Measurements from ENCODE around the gene ATG2A.

The ATG2A gene

GRCh38 chr11:64954201-64954600 lies 37.2 kb upstream of the ATG2A start:
- TF ChIP-seq GABPA (IDR thresholded peaks at IDR 0.05; ENCODE audit: low read depth) (no peak), SPI1 (IDR thresholded peaks at IDR 0.05; ENCODE audit: borderline replicate concordance, low read depth) (no peak), CTCF (IDR thresholded peaks at IDR 0.05; ENCODE audit: insufficient read depth, low read length) (no peak), REST (IDR thresholded peaks at IDR 0.05; ENCODE audit: insufficient replicate concordance, low read depth) (no peak), POLR2AphosphoS5 (IDR thresholded peaks at IDR 0.05; ENCODE audit: low read depth) (no peak)
- DNase-seq (ENCODE audit: low read depth in 1 of 2, low spot score in 1 of 2), result no peak
- H3K27ac ChIP-seq (replicated peaks), result no peak overlapping the region
- peaks cover 2% of the 10 kb centered on the region for H3K27me3 ChIP-seq (ENCODE audit: insufficient read depth, poor library complexity, severe bottlenecking)
- H3K4me3 ChIP-seq (replicated peaks; ENCODE audit: insufficient read depth, low read length), result no peak overlapping the region

GRCh38 chr11:64951529-64951928 lies 34.5 kb upstream of the ATG2A start:
- Histone ChIP-seq H3K27me3 (ENCODE audit: insufficient read depth, poor library complexity, severe bottlenecking) (peaks cover 2% of the 10 kb centered on the region), H3K27ac (replicated peaks) (no peak overlapping the region), H3K4me3 (replicated peaks; ENCODE audit: insufficient read depth, low read length) (no peak overlapping the region)
- DNase-seq (ENCODE audit: low read depth in 1 of 2, low spot score in 1 of 2), result no peak
- TF ChIP-seq POLR2AphosphoS5 (IDR thresholded peaks at IDR 0.05; ENCODE audit: low read depth), result no peak

- no peak overlapping the region for H3K4me3 ChIP-seq (replicated peaks; ENCODE audit: insufficient read depth, low read length)
- H3K27me3 ChIP-seq (ENCODE audit: insufficient read depth, poor library complexity, severe bottlenecking), result peaks cover 9% of the 10 kb centered on the region
- no peak overlapping the region for H3K27ac ChIP-seq (replicated peaks)
- TF ChIP-seq CTCF (IDR thresholded peaks at IDR 0.05; ENCODE audit: insufficient read depth, low read length), result no peak
- no peak for TF ChIP-seq SPI1 (IDR thresholded peaks at IDR 0.05; ENCODE audit: borderline replicate concordance, low read depth)
- TF ChIP-seq POLR2AphosphoS5 (IDR thresholded peaks at IDR 0.05; ENCODE audit: low read depth), result no peak
- no peak for TF ChIP-seq GABPA (IDR thresholded peaks at IDR 0.05; ENCODE audit: low read depth)
- TF ChIP-seq REST (IDR thresholded peaks at IDR 0.05; ENCODE audit: insufficient replicate concordance, low read depth), result no peak
- no peak for DNase-seq (ENCODE audit: low read depth in 1 of 2, low spot score in 1 of 2)
Measured at GRCh38 chr11:64947208-64947814, 30.3 kb upstream of the ATG2A start.

GRCh38 chr11:64936539-64936938 lies 19.5 kb upstream of the ATG2A start:
- H3K27ac ChIP-seq (replicated peaks), result no peak overlapping the region
- no peak for DNase-seq (ENCODE audit: low read depth in 1 of 2, low spot score in 1 of 2)
- no peaks in the 10 kb centered on the region for H3K27me3 ChIP-seq (ENCODE audit: insufficient read depth, poor library complexity, severe bottlenecking)
- no peak overlapping the region for H3K4me3 ChIP-seq (replicated peaks; ENCODE audit: insufficient read depth, low read length)
- TF ChIP-seq CTCF (IDR thresholded peaks at IDR 0.05; ENCODE audit: insufficient read depth, low read length) (no peak), SPI1 (IDR thresholded peaks at IDR 0.05; ENCODE audit: borderline replicate concordance, low read depth) (no peak), REST (IDR thresholded peaks at IDR 0.05; ENCODE audit: insufficient replicate concordance, low read depth) (no peak), POLR2AphosphoS5 (IDR thresholded peaks at IDR 0.05; ENCODE audit: low read depth) (no peak), GABPA (IDR thresholded peaks at IDR 0.05; ENCODE audit: low read depth) (no peak)

Data from HL-60 (cell line).